Ovary (tissue), 9 donors: Measurements from ENCODE around the gene C6orf118. TPM values are rescaled to one million over a fixed set of nuclear protein-coding genes. Genes with fewer than 3 reads are reported as not detected.

Experiments
- DNase-seq, 5 donors: peaks; one replicate each; pipeline ENCODE4 v3.0.0-alpha.2; 2019 to 2020
- H3K27ac ChIP-seq, 2 donors: fragments of 200-600 bp; one replicate each; pipeline versions ENCODE4 v1.5.1 to v1.8.0; 2019 to 2022
- H3K27me3 ChIP-seq: fragments of 200-600 bp; one replicate; pipeline ENCODE4 v1.8.0; 2022
- H3K36me3 ChIP-seq: fragments of 200-600 bp; sonication (generic); one replicate; pipeline ENCODE4 v1.5.1; 2019
- H3K4me1 ChIP-seq: one replicate; pipeline ENCODE4 v1.8.1; 2013; ENCODE audit warnings: mild to moderate bottlenecking, moderate library complexity; ENCODE audit not compliant: insufficient read depth
- H3K4me3 ChIP-seq: fragments of 200-600 bp; sonication (generic); one replicate; pipeline ENCODE4 v1.5.1; 2017
- H3K9me3 ChIP-seq, 2 donors: fragments of 200-600 bp in 1 of 2; sonication (generic) in 1 of 2; one replicate each; pipeline versions ENCODE4 v1.5.1 to v1.8.1; 2013 to 2019; ENCODE audit warnings: mild to moderate bottlenecking in 1 of 2, moderate library complexity in 1 of 2
- CTCF ChIP-seq, 3 donors: fragments of 450-650 bp in 2 of 3; fragments of 200-600 bp in 1 of 3; IDR thresholded peaks; one replicate each; pipeline versions ENCODE4 v1.5.1 to v1.8.0; 2016 to 2022; ENCODE audit warnings: antibody characterized with exemption in 3 of 3, mild to moderate bottlenecking in 1 of 3
- EP300 ChIP-seq: sonication (generic); formaldehyde crosslinking; IDR thresholded peaks from one replicate; pipeline ENCODE4 v1.6.1; 2017; ENCODE audit warnings: antibody characterized with exemption
- POLR2A ChIP-seq: fragments of 450-650 bp; IDR thresholded peaks from one replicate; pipeline ENCODE4 v1.6.1; 2017; ENCODE audit warnings: antibody characterized with exemption, mild to moderate bottlenecking, moderate library complexity
- WGBS, 3 donors: extraction: QIAGEN DNeasy Blood & Tissue Kit in 1 of 3; methylation state at CpG; one replicate each; pipeline versions ENCODE4 v1.1.5 to v1.1.7; 2013 to 2017; 5-methylcytosine and 5-hydroxymethylcytosine counted together
- intact Hi-C, 4 donors: fragments of 100-400 bp; cut with DNase I; formaldehyde crosslinking; loops; one replicate each; pipeline versions ENCODE4 v1.11.0 to v1.15.1; 2022 to 2023
- polyA plus RNA-seq, 2 donors: library from polyadenylated mRNA; stranded (reverse); fragments of 200-250 nt in 1 of 2; fragments of 350-450 nt in 1 of 2; fragmentation: Illumina TruSeq in 1 of 2; extraction: RNeasy Lipid Tissue Mini Kit (QIAGEN cat#74804) in 1 of 2; gene quantifications; one replicate each; pipeline ENCODE4 v1.2.3, GENCODE V29; 2013 to 2014
- total RNA-seq, 7 donors: library from RNA; depleted of rRNA in 2 of 7; stranded (reverse); fragments of >200 nt in 2 of 7; fragmentation: NEBNext Ultra II Directional in 3 of 7; extraction: Animal tissue kit (Norgen Biotek cat#: 25700) in 3 of 7; gene quantifications; one replicate each; pipeline versions ENCODE4 v1.1.0 to v1.2.4, GENCODE V29; 2016 to 2023
- donor health status: DM: no; HTN: no; CAD: no; lungs with moderate emphysema.
- donor health status: DM: no; HTN: no; CAD: no.
- donor health status: Bipolar disorder and iron deficiency.
- donor health status: DM: yes; HTN: yes; CAD: no.
- donor health status: DM: no; HTN: no; CAD: no.
- donor health status: DM: yes; HTN: yes; CAD: no.

The C6orf118 gene
- total and polyA plus RNA-seq, 9 donors: 0.06 to 28.6 (median 1.1) TPM; not detected in 3

- Histone ChIP-seq H3K9me3 (no peaks in the 10 kb centered on the region), H3K4me3 (no peak overlapping the region), H3K27me3 (no peaks in the 10 kb centered on the region), H3K27ac (no peak overlapping the region), H3K36me3 (no peaks in the 10 kb centered on the region), H3K4me1 (no peaks in the 10 kb centered on the region)
- intact Hi-C loops: no loop called here
- no peak for DNase-seq
- TF ChIP-seq CTCF (IDR thresholded peaks at IDR 0.05): no peak
- WGBS, 3 donors: 54 to 63% (median 57%) methylated on average over 17 of the region's 17 CpGs
Measured at GRCh38 chr6:165231581-165232561, 77.5 kb downstream of the C6orf118 start.

- Histone ChIP-seq H3K27ac (no peak overlapping the region), H3K4me3 (no peak overlapping the region), H3K4me1 (no peaks in the 10 kb centered on the region), H3K36me3 (no peaks in the 10 kb centered on the region), H3K27me3 (no peaks in the 10 kb centered on the region), H3K9me3 (no peaks in the 10 kb centered on the region)
- TF ChIP-seq POLR2A (no peak), EP300 (no peak), CTCF (IDR thresholded peaks at IDR 0.05) (no peak)
- WGBS, 3 donors: 55 to 64% (median 61%) methylated on average over 3 of the region's 3 CpGs
- DNase-seq: no peak
- intact Hi-C loops: no loop called here
Measured at GRCh38 chr6:165231177-165231576, 78.2 kb downstream of the C6orf118 start.
